WTC11 (cell line): ENCODE measurements around the gene ADGRL1. TPM values are rescaled to one million over a fixed set of nuclear protein-coding genes. Genes with fewer than 3 reads are reported as not detected.

Experiments
- ATAC-seq: fragments of 200-7000 bp; cut with Tn5 transposase; 2 replicates; pipeline ENCODE4 v1.10.0; 2021; ENCODE audit warnings: mild to moderate bottlenecking, moderate library complexity
- CTCF ChIA-PET: fragments of 300-600 bp; sonication (Branson Sonifier 250); formaldehyde crosslinking; loops from one replicate; lab custom pipeline; 2021; ENCODE audit warnings: antibody characterized with exemption; lab: Charles Lee
- POLR2A ChIA-PET: fragments of 350-600 bp; sonication (Branson Sonifier 250); formaldehyde crosslinking; loops from one replicate; lab custom pipeline; 2021; ENCODE audit warnings: antibody characterized with exemption; lab: Charles Lee
- DNase-seq: peaks from one replicate; pipeline ENCODE4 v3.0.0; 2021; ENCODE audit warnings: low spot score
- H3K27ac Mint-ChIP-seq: 2 replicates; pipeline ENCODE4 v1.8.0; 2021; ENCODE audit warnings: mixed read lengths
- H3K27me3 Mint-ChIP-seq: 2 replicates; pipeline ENCODE4 v1.8.0; 2021; ENCODE audit warnings: low read depth, mild to moderate bottlenecking, moderate library complexity, mixed read lengths
- H3K36me3 Mint-ChIP-seq: 2 replicates; pipeline ENCODE4 v1.8.0; 2021; ENCODE audit warnings: mixed read lengths
- H3K4me1 Mint-ChIP-seq: 2 replicates; pipeline ENCODE4 v1.8.0; 2022; ENCODE audit warnings: mixed read lengths
- H3K4me3 Mint-ChIP-seq: 2 replicates; pipeline ENCODE4 v1.8.0; 2021; ENCODE audit warnings: mild to moderate bottlenecking, moderate library complexity, mixed read lengths
- H3K9me3 Mint-ChIP-seq: 2 replicates; pipeline ENCODE4 v1.8.0; 2021; ENCODE audit warnings: mixed read lengths
- ATF2 ChIP-seq: sonication (generic); formaldehyde crosslinking; IDR thresholded peaks from 2 replicates; pipeline ENCODE4 v1.8.1; 2022; ENCODE audit warnings: low read depth, missing genetic modification reagents, borderline replicate concordance
- ATF3 ChIP-seq: sonication (generic); formaldehyde crosslinking; conservative IDR thresholded peaks from 2 replicates; pipeline ENCODE4 v1.8.1; 2022; ENCODE audit warnings: mild to moderate bottlenecking, missing genetic modification reagents
- ATF6 ChIP-seq: sonication (generic); formaldehyde crosslinking; IDR thresholded peaks from 2 replicates; pipeline ENCODE4 v1.8.1; 2023; ENCODE audit warnings: mild to moderate bottlenecking, missing genetic modification reagents
- ELF4 ChIP-seq: sonication (generic); formaldehyde crosslinking; IDR thresholded peaks from 2 replicates; pipeline ENCODE4 v1.8.1; 2022; ENCODE audit warnings: low read depth, mild to moderate bottlenecking, moderate library complexity, missing genetic modification reagents
- ETV6 ChIP-seq: sonication (generic); formaldehyde crosslinking; IDR thresholded peaks from 2 replicates; pipeline ENCODE4 v1.8.1; 2022; ENCODE audit warnings: mild to moderate bottlenecking, missing genetic modification reagents
- FOXP4 ChIP-seq: sonication (generic); formaldehyde crosslinking; IDR thresholded peaks from 2 replicates; pipeline ENCODE4 v1.8.0; 2022; ENCODE audit warnings: mild to moderate bottlenecking, missing genetic modification reagents
- GABPB1 ChIP-seq: sonication (generic); formaldehyde crosslinking; IDR thresholded peaks from 2 replicates; pipeline ENCODE4 v1.8.1; 2023; ENCODE audit warnings: mild to moderate bottlenecking, missing genetic modification reagents
- HMGA2 ChIP-seq: fragments of 250-450 bp; sonication (Bioruptor Pico); IDR thresholded peaks from 2 replicates; pipeline ENCODE4 v1.4.0; 2021; ENCODE audit warnings: mild to moderate bottlenecking, moderate library complexity
- JAZF1 ChIP-seq: fragments of 250-450 bp; sonication (Bioruptor Pico); IDR thresholded peaks from 2 replicates; pipeline ENCODE4 v1.9.0; 2021; ENCODE audit warnings: moderate library complexity, mild to moderate bottlenecking, inconsistent platforms
- MXD4 ChIP-seq: fragments of 250-450 bp; sonication (Bioruptor Pico); IDR thresholded peaks from 2 replicates; pipeline ENCODE4 v1.8.0; 2021; ENCODE audit warnings: mild to moderate bottlenecking, moderate library complexity, borderline replicate concordance
- PRRX2 ChIP-seq: fragments of 250-450 bp; sonication (Bioruptor Pico); IDR thresholded peaks from 2 replicates; pipeline ENCODE4 v1.8.0; 2021; ENCODE audit warnings: mild to moderate bottlenecking
- RORB ChIP-seq: fragments of 250-450 bp; sonication (Bioruptor Pico); IDR thresholded peaks from 2 replicates; pipeline ENCODE4 v1.9.0; 2021; ENCODE audit warnings: mild to moderate bottlenecking
- SP1 ChIP-seq: sonication (generic); formaldehyde crosslinking; conservative IDR thresholded peaks from 2 replicates; pipeline ENCODE4 v1.8.1; 2022; ENCODE audit warnings: missing genetic modification reagents
- TEAD1 ChIP-seq: sonication (generic); formaldehyde crosslinking; IDR thresholded peaks from 2 replicates; pipeline ENCODE4 v1.8.0; 2022; ENCODE audit warnings: mild to moderate bottlenecking, missing genetic modification reagents
- USF1 ChIP-seq: sonication (generic); formaldehyde crosslinking; IDR thresholded peaks from 2 replicates; pipeline ENCODE4 v1.8.0; 2022; ENCODE audit warnings: mild to moderate bottlenecking, missing genetic modification reagents
- ZMAT4 ChIP-seq: fragments of 250-450 bp; sonication (Bioruptor Pico); IDR thresholded peaks from 2 replicates; pipeline ENCODE4 v1.9.0; 2021; ENCODE audit warnings: mild to moderate bottlenecking
- ZNF138 ChIP-seq: sonication (generic); formaldehyde crosslinking; conservative IDR thresholded peaks from 2 replicates; pipeline ENCODE4 v1.8.1; 2022; ENCODE audit warnings: mild to moderate bottlenecking, moderate library complexity, missing genetic modification reagents
- ZNF219 ChIP-seq: sonication (generic); formaldehyde crosslinking; IDR thresholded peaks from 2 replicates; pipeline ENCODE4 v1.8.0; 2023; ENCODE audit warnings: missing genetic modification reagents, mild to moderate bottlenecking, borderline replicate concordance
- ZNF532 ChIP-seq: fragments of 250-450 bp; sonication (Bioruptor Pico); IDR thresholded peaks from 2 replicates; pipeline ENCODE4 v1.9.0; 2021; ENCODE audit warnings: mild to moderate bottlenecking, borderline replicate concordance
- ZSCAN18 ChIP-seq: fragments of 250-450 bp; sonication (Bioruptor Pico); IDR thresholded peaks from 2 replicates; pipeline ENCODE4 v2.1.2; 2022; ENCODE audit warnings: mild to moderate bottlenecking, moderate library complexity
- total RNA-seq: library from RNA; stranded (reverse); gene quantifications from 3 replicates; pipeline ENCODE4 v1.2.3, GENCODE V29; 2021

Gene ADGRL1
- total RNA-seq, 1 experiment from 2014 or later, result 128 TPM

- POLR2A ChIA-PET, result no interaction called here
- H3K36me3 Mint-ChIP-seq, result no peaks in the 10 kb centered on the region
- DNase-seq, result no peak
- H3K27me3 Mint-ChIP-seq, result no peaks in the 10 kb centered on the region
- peaks cover 21% of the 10 kb centered on the region for H3K4me1 Mint-ChIP-seq
- H3K9me3 Mint-ChIP-seq, result no peaks in the 10 kb centered on the region
- TF ChIP-seq ZNF138 (CRISPR knock-in tag) (no peak), TEAD1 (CRISPR knock-in tag) (no peak), GABPB1 (no peak), MXD4 (CRISPR knock-in tag) (no peak), ZMAT4 (no peak)
- ATAC-seq, result no peak
- H3K4me3 Mint-ChIP-seq, result no peak overlapping the region
- CTCF ChIA-PET, result interaction anchor here (1.5 to 4.1 kb wide), 2 partner anchors 19 to 26 kb away, joined by 5 to 21 read pairs; partner anchors contain the start of gene ASF1B
- H3K27ac Mint-ChIP-seq, result no peak overlapping the region
These were observed 95.3 kb downstream of the ADGRL1 start for GRCh38 chr19:14110650-14111049.

GRCh38 chr19:14107581-14108461 is 98.1 kb downstream of the ADGRL1 start:
- CTCF ChIA-PET, result interaction anchor here (0.6 to 1.4 kb wide), 2 partner anchors 29 to 67 kb away, joined by 3 to 4 read pairs; partner anchors contain the start of gene ASF1B
- Mint-ChIP-seq H3K4me1 (peaks cover 10% of the 10 kb centered on the region), H3K27me3 (no peaks in the 10 kb centered on the region), H3K9me3 (no peaks in the 10 kb centered on the region), H3K36me3 (no peaks in the 10 kb centered on the region), H3K27ac (peak overlapping the region; percentile 79), H3K4me3 (no peak overlapping the region)
- ATAC-seq, result no peak
- DNase-seq, result no peak
- POLR2A ChIA-PET, result no interaction called here
- TF ChIP-seq ATF3 (CRISPR knock-in tag) (no peak), ZNF219 (no peak), ZNF532 (no peak), ETV6 (CRISPR knock-in tag) (no peak), HMGA2 (CRISPR knock-in tag) (no peak), FOXP4 (CRISPR knock-in tag) (no peak), USF1 (no peak), ELF4 (CRISPR knock-in tag) (no peak), ATF6 (CRISPR knock-in tag) (no peak), RORB (CRISPR knock-in tag) (no peak), ZSCAN18 (CRISPR knock-in tag) (no peak), SP1 (CRISPR knock-in tag) (no peak), ATF2 (CRISPR knock-in tag) (no peak), PRRX2 (CRISPR knock-in tag) (no peak), JAZF1 (CRISPR knock-in tag) (no peak)
